ENCODE results near the gene ZFYVE27.

ZFYVE27 gene

DNA sequence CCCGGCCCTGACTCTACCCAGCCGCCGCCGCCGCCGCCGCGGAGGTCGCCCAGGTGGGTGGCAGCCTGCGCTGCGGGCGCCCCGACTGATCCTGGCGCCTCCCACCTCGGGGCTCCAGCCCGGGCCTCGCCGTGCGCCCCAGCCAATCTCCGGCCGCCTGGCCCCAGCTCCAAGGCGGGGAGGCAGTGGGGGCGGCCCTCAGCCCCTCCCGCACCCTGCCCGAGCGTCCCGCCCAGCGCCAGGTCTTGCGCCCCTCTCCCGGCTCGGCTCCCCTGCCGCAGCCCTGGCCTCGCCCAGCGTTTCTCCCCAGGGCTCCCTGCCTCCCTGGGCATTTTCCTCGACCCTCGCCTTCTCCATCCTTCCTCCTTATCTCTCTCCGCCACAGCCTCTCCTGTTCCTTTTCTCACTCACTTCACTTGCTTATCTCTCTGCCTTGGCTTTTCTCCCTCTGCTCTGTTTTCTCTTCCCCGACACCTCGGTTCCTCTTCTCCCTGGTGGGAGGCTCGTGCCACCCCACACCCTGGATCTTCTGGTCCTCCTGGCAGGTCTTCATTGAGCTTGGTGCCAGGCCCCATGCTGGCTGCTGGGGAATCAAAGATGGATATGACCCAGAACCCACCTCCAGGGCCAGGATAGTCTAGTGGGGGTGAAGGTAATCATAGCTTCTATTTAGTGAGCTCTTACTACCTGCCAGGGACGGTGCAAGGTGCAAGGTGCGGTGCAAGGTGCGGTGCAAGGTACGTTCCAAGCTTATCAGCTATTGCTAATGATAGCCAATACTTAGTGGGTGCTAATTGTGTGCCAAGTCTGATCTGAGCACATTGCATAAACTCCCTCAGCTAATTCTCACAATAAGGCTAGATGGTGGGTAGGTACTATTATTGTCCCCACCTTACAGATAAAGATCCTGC lies 35.2 kb downstream of the ZFYVE27 start, which contains the start of gene SFRP5:
TSS of gene SFRP5 (minus strand) at position 87 of the 911 bp plus-strand sequence. CDS start 166 bp downstream, outside the sequence.
- DNase-seq, result no peak

DNA sequence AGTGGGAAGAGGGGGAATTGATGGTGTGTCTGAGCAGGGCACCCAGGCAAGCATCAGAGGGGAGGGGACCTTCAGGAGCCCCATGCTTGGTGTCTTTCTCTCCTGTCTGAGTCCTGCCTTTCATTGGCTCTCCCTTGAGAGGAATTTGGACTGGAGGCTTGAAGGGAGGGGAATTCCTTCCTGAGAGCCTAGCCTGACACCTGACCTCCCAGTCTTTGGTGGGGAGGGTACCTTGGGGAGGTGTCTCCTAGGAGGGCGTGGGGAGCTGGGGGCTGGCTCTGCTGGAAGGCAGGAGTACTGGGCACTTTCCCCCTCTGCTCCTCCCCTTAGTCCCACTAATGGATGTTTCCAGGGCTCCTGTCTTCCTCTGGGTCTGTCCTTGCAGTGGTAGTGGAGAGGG lies 36.2 kb downstream of the ZFYVE27 start:
- DNase-seq, result no peak

DNA sequence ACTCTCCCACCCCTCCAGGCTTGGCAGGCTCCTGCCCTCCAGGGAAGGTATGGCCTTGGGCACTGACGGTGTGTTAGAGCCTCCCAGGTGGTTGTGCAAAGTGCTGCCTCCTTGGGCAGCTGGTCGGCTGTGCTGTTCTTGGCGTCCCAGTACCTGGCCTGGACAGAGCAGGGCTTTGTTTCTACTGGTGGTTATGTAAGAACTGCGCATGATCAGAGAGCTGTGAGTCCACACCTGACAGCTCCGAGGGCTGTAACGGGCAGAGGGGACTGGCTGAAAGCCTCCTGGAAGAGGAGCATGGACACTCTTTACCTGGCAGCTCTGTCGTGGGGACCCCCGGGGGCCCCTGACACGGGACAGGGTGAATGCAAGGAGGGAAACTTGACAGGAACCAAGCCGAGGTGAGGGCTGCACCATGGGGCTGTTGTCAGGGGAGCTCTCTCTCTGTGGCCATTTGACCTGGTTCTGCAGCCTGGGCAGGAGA lies 37.9 kb downstream of the ZFYVE27 start:
- DNase-seq, result no peak

GRCh38 chr10:97777143-97777542 lies 40.2 kb downstream of the ZFYVE27 start:
- no peak for DNase-seq

GRCh38 chr10:97778452-97779302 lies 41.7 kb downstream of the ZFYVE27 start:
- DNase-seq, result no peak

GRCh38 chr10:97779492-97779891 lies 42.6 kb downstream of the ZFYVE27 start:
- DNase-seq, result no peak

DNA sequence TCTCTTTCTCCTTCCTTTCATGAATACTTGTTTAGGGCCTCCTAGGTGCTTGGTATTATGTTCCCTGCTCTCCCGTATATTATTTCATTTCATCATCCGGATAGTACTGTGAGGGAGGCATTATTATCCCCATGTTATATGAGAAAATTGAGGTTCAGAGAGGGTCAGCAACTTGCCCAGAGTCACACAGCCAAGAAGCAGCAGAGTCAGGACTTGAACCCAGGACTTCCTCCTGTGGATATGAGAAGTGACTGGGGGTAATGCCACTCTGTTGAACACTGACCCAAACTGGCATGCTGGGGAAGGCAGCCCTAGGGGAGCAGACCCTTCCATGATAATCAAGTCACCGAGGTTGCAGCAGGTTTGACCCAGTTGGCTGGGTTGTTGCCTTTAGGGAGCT lies 43.0 kb downstream of the ZFYVE27 start:
- DNase-seq, result no peak

DNA sequence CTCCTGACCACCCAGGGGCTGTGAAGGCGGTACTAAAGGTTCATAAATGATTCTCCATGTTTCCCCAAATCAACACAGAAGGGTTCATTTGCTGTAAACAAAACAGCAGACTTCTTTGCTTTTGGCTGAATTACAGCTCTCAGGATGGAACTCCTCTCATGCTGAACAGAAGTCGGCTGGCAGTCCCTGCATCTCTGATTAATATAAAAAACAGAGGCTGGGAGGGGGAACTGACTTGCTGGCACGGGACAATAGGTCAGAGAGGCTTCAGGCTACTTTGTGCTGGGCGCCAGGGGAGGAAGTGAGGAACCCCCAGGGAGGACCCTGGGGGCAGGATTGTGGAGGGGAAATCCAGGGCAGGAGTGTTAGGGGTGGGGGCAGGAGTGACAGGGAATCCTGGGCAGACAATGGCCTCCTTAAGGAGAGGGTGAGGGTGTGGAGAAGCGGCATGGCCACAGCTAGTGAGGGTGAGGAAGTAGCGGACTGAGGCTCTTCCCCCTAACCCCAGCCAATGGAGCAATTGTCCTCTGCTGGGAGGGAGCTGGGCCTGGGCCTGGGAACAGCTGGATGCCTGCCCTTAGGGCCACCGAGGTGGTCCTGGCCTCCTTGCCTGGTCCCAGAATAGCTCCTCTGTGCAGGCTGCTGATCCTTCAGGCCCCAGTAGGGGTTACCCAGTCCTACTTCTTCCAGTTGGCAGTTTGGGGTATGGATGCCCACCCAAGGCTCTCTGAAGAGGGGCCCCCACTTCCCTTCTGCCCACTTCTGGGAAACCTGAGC lies 44.1 kb downstream of the ZFYVE27 start:
- no peak for DNase-seq

DNA sequence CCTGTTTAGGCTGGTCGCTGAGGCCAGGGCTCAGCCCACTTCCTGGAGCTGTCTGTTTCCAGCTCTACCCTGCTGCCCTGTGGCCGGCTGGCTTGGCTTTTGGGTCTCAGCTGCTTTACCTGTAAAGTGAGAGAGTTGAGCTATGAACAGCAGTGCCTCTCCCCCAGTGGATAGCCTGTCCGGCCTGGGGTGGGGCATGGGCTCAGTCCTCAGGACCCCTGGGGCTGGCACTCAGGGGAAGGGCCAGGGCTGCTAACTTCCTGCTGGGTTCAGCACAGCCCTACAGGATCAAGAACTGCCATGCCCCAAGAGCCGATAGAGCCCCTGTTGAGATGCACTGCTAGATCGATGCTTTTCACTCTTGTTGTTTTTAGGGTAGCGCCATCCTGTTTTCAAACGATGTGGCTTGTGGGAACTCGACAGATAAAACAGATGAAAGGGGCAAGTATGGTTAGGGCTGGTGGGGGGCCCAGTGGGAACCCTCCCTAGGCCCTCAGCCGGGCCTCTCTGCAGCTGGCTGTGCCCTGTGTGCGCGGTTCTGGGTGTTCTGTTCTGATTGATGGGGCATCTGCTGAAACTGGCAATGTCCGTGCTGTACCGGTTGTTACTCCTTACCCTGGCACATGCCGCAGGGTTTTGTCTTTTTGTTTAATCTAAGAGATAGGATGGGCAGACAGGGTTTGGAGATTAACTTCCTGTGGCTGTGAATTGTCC lies 44.8 kb downstream of the ZFYVE27 start:
- no peak for DNase-seq

DNA sequence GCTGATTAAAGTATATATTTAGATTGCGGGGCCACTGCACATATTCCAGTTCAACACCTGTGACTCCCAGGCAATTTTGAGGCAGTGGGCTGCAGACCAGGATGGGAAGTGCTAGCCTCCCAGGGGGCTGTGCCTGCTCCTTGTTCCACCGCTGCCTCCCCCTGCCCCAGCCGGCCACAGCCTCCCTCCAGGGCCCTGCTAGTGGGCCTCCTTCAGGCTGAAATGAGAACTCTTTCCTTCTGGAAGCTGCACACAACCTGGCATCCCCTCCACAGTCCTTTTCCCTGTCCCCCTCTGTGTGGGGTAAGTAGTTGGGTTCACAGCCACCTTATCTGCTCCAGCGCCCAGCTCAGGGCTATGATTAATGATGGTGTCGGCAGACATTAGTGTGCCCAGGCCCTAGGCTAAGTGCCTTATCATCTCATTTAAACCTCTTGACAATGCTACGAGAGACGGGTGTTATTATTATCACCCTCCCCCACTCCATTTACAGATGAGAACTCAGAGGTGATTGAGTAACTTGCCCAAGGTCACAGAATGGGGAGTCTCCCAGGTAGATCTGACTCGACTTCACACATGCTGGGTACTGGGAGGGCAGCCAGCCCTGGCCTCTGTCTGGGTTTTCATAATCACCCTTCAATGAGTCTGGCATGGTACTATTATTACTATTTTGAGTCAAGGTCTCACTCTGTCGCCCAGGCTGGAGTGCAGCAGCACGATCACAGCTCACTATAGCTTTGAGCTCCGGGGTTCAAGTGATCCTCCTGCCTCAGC lies 45.7 kb downstream of the ZFYVE27 start:
- DNase-seq, result no peak

GRCh38 chr10:97784200-97784810 lies 47.4 kb downstream of the ZFYVE27 start:
- no peak for DNase-seq

DNA sequence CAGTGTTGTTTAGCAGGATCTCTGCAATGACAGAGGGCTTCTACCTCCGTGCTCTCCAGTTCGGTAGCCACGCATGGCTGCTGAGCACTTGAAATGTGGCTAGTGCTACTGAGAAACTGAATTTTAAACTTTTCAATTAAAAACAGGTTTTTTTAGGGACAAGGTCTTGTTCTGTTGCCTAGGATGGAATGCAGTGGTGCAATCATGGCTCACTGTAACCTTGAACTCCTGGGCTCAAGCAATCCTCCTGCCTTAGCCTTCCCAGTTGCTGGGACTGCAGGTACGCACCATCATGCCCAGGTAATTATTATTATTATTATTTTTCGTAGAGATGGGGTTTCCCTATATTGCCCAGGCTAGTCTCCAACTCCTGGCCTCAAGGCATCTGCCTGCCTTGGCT lies 48.3 kb downstream of the ZFYVE27 start:
- DNase-seq, result no peak

DNA sequence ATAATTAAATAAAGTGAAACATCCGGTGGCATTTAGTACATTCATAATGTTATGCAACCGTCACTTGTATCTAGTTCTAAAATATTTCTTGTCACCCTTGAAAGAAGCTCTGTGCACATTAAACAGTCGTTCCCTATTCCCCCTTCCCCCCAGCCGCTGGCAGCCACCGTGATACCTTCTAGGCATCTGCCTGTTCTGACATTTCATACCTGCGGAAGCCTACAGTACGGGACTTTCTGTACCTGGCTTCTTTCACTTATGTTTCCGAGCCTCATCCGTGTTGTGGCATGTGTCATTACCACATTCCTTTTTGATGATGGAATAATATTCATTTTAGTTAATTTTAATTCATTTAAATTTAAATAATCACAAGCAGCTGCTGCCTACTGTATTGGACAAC lies 48.8 kb downstream of the ZFYVE27 start:
- no peak for DNase-seq

- DNase-seq, result no peak
Observed at GRCh38 chr10:97788552-97789442, 51.9 kb downstream of the ZFYVE27 start.

DNA sequence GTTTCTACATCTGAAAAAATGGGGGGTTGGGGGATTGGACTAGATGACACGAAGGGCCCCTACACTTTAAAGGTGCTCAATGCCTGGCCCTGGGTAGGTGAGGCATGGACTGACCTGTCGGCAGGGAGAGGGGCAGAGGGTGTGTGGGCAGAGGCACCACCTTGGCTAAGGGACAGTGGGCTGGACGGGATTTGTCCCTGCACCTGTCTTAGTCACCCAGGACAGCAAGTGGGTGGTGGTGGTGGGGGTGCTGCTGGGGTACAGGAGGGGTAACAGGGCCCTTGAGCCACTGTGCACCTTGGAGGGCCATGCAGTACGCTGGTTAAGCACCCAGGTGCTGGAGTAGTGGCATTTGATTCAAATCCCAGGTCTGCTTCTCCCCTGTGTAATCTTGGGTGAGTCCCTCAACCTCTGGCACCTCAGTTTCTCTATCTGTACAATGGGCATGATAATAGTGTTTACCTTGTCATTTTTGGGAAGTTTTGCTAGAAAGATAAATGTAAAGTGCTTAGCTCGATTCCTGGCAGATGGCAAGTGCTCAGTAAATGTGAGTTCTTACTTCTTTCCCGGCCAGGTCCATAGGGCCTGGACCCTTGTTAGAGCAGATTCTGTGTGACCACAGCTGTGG lies 53.0 kb downstream of the ZFYVE27 start:
- no peak for DNase-seq

GRCh38 chr10:97791824-97792721 lies 55.1 kb downstream of the ZFYVE27 start:
- peak; percentile 43 for DNase-seq

GRCh38 chr10:97795886-97796285 lies 59.0 kb downstream of the ZFYVE27 start:
- DNase-seq, result no peak

DNA sequence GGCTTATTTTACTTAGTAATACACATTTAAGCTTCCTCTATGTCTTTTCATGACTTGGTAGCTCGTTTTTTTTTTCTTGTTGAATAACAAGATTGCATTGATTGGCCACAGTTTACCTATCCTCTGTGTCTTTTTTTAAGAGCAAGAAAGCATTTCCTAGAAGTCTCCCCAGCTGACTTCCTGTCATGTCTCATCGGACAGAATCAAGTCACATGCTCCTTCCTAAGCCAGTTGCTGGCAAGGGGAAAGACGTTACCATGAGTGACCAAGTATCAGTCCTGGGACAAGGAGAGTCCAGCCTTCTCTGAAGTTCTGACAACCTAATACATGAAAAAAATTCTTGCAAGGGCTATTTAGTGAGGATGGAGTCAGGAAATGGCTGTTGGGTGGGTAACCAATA lies 59.7 kb downstream of the ZFYVE27 start:
- no peak for DNase-seq
